Thyroid gland (tissue), 4 donors: Measurements from ENCODE around the gene POLN. TPM values are rescaled to one million over a fixed set of nuclear protein-coding genes. Genes with fewer than 3 reads are reported as not detected.

Experiments used
- DNase-seq, 2 donors: peaks; one replicate each; pipeline ENCODE4 v3.0.0-alpha.2; 2019
- H3K27ac ChIP-seq, 3 donors: fragments of 200-600 bp; sonication (generic); 1 replicate in 2 of 3; 2 replicates in 1 of 3; pipeline ENCODE4 v1.5.1; 2016 to 2019; ENCODE audit warnings: mild to moderate bottlenecking in 1 of 3, moderate library complexity in 1 of 3
- H3K27me3 ChIP-seq: fragments of 200-600 bp; sonication (generic); one replicate; pipeline ENCODE4 v1.5.1; 2019
- H3K36me3 ChIP-seq, 2 donors: fragments of 200-600 bp; sonication (generic); one replicate each; pipeline ENCODE4 v1.5.1; 2016 to 2019
- H3K4me1 ChIP-seq, 2 donors: fragments of 200-600 bp; sonication (generic); one replicate each; pipeline ENCODE4 v1.5.1; 2017 to 2019
- H3K4me3 ChIP-seq, 3 donors: fragments of 200-600 bp; sonication (generic); replicated peaks in 1 of 3; 1 replicate in 2 of 3; 2 replicates in 1 of 3; pipeline ENCODE4 v1.5.1; 2016; ENCODE audit warnings: mild to moderate bottlenecking in 1 of 3
- H3K9me3 ChIP-seq: fragments of 200-600 bp; sonication (generic); one replicate; pipeline ENCODE4 v1.5.1; 2017
- CTCF ChIP-seq, 6 experiments: fragments of 200-600 bp in 3 of 6; fragments of 450-650 bp in 3 of 6; sonication (generic) in 3 of 6; IDR thresholded peaks; one replicate each; pipeline ENCODE4 v1.5.1; 2016 to 2019; ENCODE audit warnings: antibody characterized with exemption in 6 of 6, mild to moderate bottlenecking in 2 of 6, inconsistent platforms in 1 of 6, moderate library complexity in 1 of 6
- POLR2A ChIP-seq, 2 donors: fragments of 450-650 bp; IDR thresholded peaks; one replicate each; pipeline ENCODE4 v1.6.1; 2017; ENCODE audit warnings: antibody characterized with exemption in 2 of 2, mild to moderate bottlenecking in 2 of 2, moderate library complexity in 1 of 2
- WGBS, 2 donors: methylation state at CpG; one replicate each; pipeline ENCODE4 v1.1.5; 2017; 5-methylcytosine and 5-hydroxymethylcytosine counted together
- intact Hi-C: fragments of 100-400 bp; cut with DNase I; formaldehyde crosslinking; loops from one replicate; pipeline ENCODE4 v1.15.1; 2023
- total RNA-seq, 4 donors: library from RNA; depleted of rRNA; stranded (reverse); fragments of >200 nt; gene quantifications; one replicate each; pipeline ENCODE4 v1.2.3, GENCODE V29; 2016

The POLN gene
- total RNA-seq, 4 donors from 2014 or later = 1.5 to 5.4 (median 3.0) TPM

GRCh38 chr4:2285613-2286381, 43.9 kb upstream of the POLN start:
- no peaks in the 10 kb centered on the region for H3K9me3 ChIP-seq
- no peak overlapping the region for H3K4me3 ChIP-seq
- H3K27ac ChIP-seq = no peak overlapping the region
- H3K36me3 ChIP-seq = no peaks in the 10 kb centered on the region
- H3K4me1 ChIP-seq = no peaks in the 10 kb centered on the region
- peak in 1 of 2 donors; percentile 0 for DNase-seq
- no peaks in the 10 kb centered on the region for H3K27me3 ChIP-seq
- TF ChIP-seq POLR2A (IDR thresholded peaks at IDR 0.05) (no peak), CTCF (IDR thresholded peaks at IDR 0.05) (no peak)
- 88 to 89% methylated on average over 9 to 14 of the region's 27 CpGs for WGBS, 2 donors
- intact Hi-C loops = no loop called here

- no peaks in the 10 kb centered on the region for H3K36me3 ChIP-seq
- 89 to 91% methylated on average over 14 to 15 of the region's 15 CpGs for WGBS, 2 donors
- H3K27ac ChIP-seq = no peak overlapping the region
- H3K9me3 ChIP-seq = no peaks in the 10 kb centered on the region
- H3K4me1 ChIP-seq = no peaks in the 10 kb centered on the region
- H3K27me3 ChIP-seq = no peaks in the 10 kb centered on the region
- no peak overlapping the region for H3K4me3 ChIP-seq
- intact Hi-C loops = no loop called here
- TF ChIP-seq POLR2A (IDR thresholded peaks at IDR 0.05) = no peak
- no peak for TF ChIP-seq CTCF (IDR thresholded peaks at IDR 0.05)
- DNase-seq = no peak
These were observed 43.2 kb upstream of the POLN start for GRCh38 chr4:2284934-2285612.

GRCh38 chr4:2284161-2284933, 42.4 kb upstream of the POLN start:
- WGBS, 2 donors = 96% methylated on average over 21 to 23 of the region's 23 CpGs
- no peaks in the 10 kb centered on the region for H3K27me3 ChIP-seq
- no peak overlapping the region for H3K4me3 ChIP-seq
- no peaks in the 10 kb centered on the region for H3K9me3 ChIP-seq
- no peak overlapping the region for H3K27ac ChIP-seq
- H3K4me1 ChIP-seq = no peaks in the 10 kb centered on the region
- intact Hi-C loops = no loop called here
- no peaks in the 10 kb centered on the region for H3K36me3 ChIP-seq
- DNase-seq = no peak
- no peak for TF ChIP-seq POLR2A (IDR thresholded peaks at IDR 0.05)
- TF ChIP-seq CTCF (IDR thresholded peaks at IDR 0.05) = no peak

GRCh38 chr4:2283199-2283711, 41.3 kb upstream of the POLN start:
- 93 to 99% methylated on average over 3 of the region's 3 CpGs for WGBS, 2 donors
- no peak for DNase-seq
- H3K36me3 ChIP-seq = no peaks in the 10 kb centered on the region
- TF ChIP-seq CTCF (IDR thresholded peaks at IDR 0.05) = no peak
- TF ChIP-seq POLR2A (IDR thresholded peaks at IDR 0.05) = no peak
- no peaks in the 10 kb centered on the region for H3K27me3 ChIP-seq
- no peak overlapping the region for H3K4me3 ChIP-seq
- H3K9me3 ChIP-seq = no peaks in the 10 kb centered on the region
- no peak overlapping the region for H3K27ac ChIP-seq
- intact Hi-C loops = no loop called here
- H3K4me1 ChIP-seq = no peaks in the 10 kb centered on the region
